GM08714 (cell line): ENCODE data around the gene ADH1A.
"Not testable (repeated sequence)": the region's sequence is repeated elsewhere in the genome, so short reads cannot be mapped to it uniquely, and the experiment has no call there.

Experiments
- H3K4me3 ChIP-seq: fragments of 200-500 bp; sonication (Bioruptor generic); 2 replicates; pipeline ENCODE4 v1.5.1; 2014; ENCODE audit warnings: mild to moderate bottlenecking, low read length, inconsistent platforms
- ZNF274 ChIP-seq: IDR thresholded peaks from 2 replicates; pipeline ENCODE4 v1.6.1; 2012; ENCODE audit warnings: mild to moderate bottlenecking, low read depth, low read length

ADH1A gene

GRCh38 chr4:99290848-99291786 is at the start of gene ADH1A:
Gene ADH1A, minus strand, starts transcription at chr4:99290985. Its CDS starts 71 bp downstream, at chr4:99290914.
- no peak within 1 kb of the TSS for H3K4me3 ChIP-seq
- no peak for TF ChIP-seq ZNF274

- no peak for TF ChIP-seq ZNF274
Measured at GRCh38 chr4:99339172-99339571, 48.4 kb upstream of the ADH1A start.

GRCh38 chr4:99336553-99336952 is 45.8 kb upstream of the ADH1A start:
- TF ChIP-seq ZNF274: no peak
- no peak overlapping the region for H3K4me3 ChIP-seq

More at GRCh38 chr4:99339172-99339571, 48.4 kb upstream of the ADH1A start:
- no peak overlapping the region for H3K4me3 ChIP-seq

DNA sequence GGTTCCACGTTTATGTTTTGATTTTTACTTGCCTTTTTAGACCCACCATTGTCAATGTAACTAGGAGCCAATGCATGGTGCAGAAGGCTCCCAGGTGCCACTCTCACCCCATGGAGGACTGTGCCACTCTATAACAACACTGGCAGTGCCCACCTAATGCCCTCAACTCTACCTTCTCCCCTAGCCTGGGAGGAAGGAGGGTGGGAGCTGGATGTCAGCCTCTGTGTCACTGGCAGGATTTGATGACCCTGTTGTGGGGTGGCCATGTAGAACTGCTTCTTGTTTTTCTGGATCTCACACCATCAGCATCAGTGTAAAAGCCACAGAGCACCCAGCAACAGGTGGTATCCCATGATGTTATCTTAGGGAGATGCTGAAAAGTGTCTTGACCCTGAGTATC is 44.1 kb upstream of the ADH1A start:
- no peak overlapping the region for H3K4me3 ChIP-seq
- TF ChIP-seq ZNF274: no peak

GRCh38 chr4:99330648-99331047 is 39.9 kb upstream of the ADH1A start:
- H3K4me3 ChIP-seq: no peak overlapping the region
- no peak for TF ChIP-seq ZNF274

- H3K4me3 ChIP-seq: no peak overlapping the region
- no peak for TF ChIP-seq ZNF274
Measured at GRCh38 chr4:99329876-99330275, 39.1 kb upstream of the ADH1A start.

- TF ChIP-seq ZNF274: no peak
- H3K4me3 ChIP-seq: no peak overlapping the region
Measured at GRCh38 chr4:99324979-99325378, 34.2 kb upstream of the ADH1A start.

DNA sequence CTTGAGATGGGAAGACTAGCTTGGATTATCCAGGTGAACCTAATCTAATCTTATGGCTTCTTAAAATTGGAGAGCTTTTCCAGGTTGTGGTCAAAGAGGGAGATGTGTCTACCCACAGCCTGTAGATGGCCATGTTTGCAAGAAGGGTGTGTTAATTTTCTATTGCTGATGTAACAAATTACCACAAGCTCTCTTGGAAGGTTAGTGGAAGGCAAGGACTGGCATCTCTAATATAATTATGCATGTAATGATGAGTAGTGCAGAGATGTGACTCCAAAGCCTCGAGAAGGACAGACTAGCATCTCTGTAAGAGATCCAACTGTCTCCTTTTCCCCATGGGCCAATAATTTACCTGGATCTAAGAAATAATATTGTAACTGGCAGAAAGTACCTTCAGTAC is 33.6 kb upstream of the ADH1A start:
- no peak for TF ChIP-seq ZNF274
- H3K4me3 ChIP-seq: no peak overlapping the region

DNA sequence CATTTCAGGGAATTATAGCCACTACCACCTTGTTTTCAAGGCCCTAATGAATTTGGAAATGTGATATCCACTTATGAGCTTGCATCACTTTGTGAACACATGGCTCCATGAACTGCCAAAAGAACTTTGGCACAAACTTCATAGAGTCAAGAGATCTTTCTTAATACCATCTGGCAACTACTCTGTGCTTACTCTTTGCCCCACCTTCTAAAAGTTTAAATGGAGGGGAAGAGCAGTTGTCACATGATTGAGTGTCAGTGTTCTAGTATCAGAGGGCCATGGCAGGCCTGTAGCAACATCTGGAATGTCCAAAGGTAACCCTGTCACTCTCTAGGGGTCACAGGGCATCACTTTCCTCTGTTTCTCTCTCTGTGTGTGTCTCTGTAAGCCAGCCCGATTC is 33.0 kb upstream of the ADH1A start:
- no peak for TF ChIP-seq ZNF274
- no peak overlapping the region for H3K4me3 ChIP-seq

- no peak within 1 kb of the TSS for H3K4me3 ChIP-seq
- TF ChIP-seq ZNF274: no peak
Measured at GRCh38 chr4:99321241-99322191, 30.7 kb upstream of the ADH1A start, which contains the start of gene ADH1B. Gene ADH1B, minus strand, starts transcription at chr4:99321401. Its CDS starts 70 bp downstream, at chr4:99321331.

DNA sequence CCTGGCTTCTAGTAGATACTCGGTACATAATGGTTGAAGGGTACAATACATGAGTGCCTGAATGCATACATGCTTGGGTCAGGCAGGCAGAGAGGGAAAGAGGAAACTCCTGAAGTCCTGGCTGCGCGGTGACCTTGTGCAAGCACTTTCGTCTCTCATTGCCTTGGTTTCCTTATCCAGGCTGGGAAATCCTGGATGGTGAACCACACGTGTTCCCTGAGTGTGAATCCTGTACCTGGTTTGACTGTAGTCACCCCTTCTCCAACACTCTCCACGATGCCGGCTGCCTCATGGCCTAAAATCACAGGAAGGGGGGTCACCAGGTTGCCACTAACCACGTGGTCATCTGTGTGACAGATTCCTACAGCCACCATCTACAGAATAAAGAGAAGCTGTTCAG is 27.0 kb upstream of the ADH1A start:
- not testable (repeated sequence) for H3K4me3 ChIP-seq

GRCh38 chr4:99317354-99317753 is 26.6 kb upstream of the ADH1A start:
- TF ChIP-seq ZNF274: no peak
- no peak overlapping the region for H3K4me3 ChIP-seq

- H3K4me3 ChIP-seq: no peak overlapping the region
- TF ChIP-seq ZNF274: no peak
Measured at GRCh38 chr4:99315839-99316238, 25.1 kb upstream of the ADH1A start.

- H3K4me3 ChIP-seq: no peak overlapping the region
- no peak for TF ChIP-seq ZNF274
Measured at GRCh38 chr4:99314211-99314610, 23.4 kb upstream of the ADH1A start.

DNA sequence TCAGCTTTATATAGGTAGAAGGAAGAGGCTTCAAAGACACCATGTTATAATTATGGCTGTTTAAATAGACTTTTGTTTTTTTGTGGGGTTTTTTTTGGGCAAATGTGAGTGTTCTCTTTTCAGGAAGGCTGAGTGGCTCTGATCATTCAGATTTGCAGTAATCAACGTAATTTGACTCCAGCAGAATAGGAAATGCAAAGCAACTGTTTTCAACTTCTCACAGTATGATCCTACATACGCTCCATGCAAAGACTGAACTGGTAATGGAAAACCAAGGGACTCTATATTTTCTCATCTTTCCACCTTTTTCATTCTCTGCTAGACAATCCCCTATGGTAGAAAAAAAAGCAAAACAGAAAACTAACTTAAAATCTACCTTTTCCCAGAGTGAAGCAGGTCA is 19.6 kb upstream of the ADH1A start:
- no peak for TF ChIP-seq ZNF274

More for the DNA sequence above, 19.6 kb upstream of the ADH1A start:
- no peak overlapping the region for H3K4me3 ChIP-seq
